Caco-2 (cell line): ENCODE results near the gene BNIP5. TPM values are rescaled to one million over a fixed set of nuclear protein-coding genes. Genes with fewer than 3 reads are reported as not detected.
"Not testable (repeated sequence)": the region's sequence is repeated elsewhere in the genome, so short reads cannot be mapped to it uniquely, and the experiment has no call there.

ENCODE experiments used
- BruUV-seq: library from RNA; stranded (reverse); fragments of 400-500 nt; replicated peaks from 2 replicates; lab custom pipeline; 2021; lab: Mats Ljungman, UMichigan
- CTCF ChIA-PET: fragments of 300-600 bp; sonication (Branson Sonifier 250); formaldehyde crosslinking; loops from one replicate; lab custom pipeline; 2022; ENCODE audit warnings: antibody characterized with exemption; lab: Charles Lee
- POLR2A ChIA-PET: fragments of 300-600 bp; sonication (Branson Sonifier 250); formaldehyde crosslinking; loops from one replicate; lab custom pipeline; 2022; ENCODE audit warnings: antibody characterized with exemption; lab: Charles Lee
- DNase-seq, 2 experiments: peaks; one replicate each; pipeline versions ENCODE4 v3.0.0 to v3.0.0-alpha.2; 2020 to 2022
- H3K27me3 ChIP-seq: replicated peaks from 2 replicates; pipeline ENCODE4 v1.6.0; 2011; ENCODE audit warnings: low read length; ENCODE audit not compliant: control insufficient read depth, insufficient read depth
- H3K36me3 ChIP-seq: 2 replicates; pipeline ENCODE4 v1.5.1; 2011; ENCODE audit warnings: low read length; ENCODE audit not compliant: control insufficient read depth, insufficient read depth
- H3K4me1 ChIP-seq: fragments of 250-450 bp; sonication (Bioruptor Pico); 2 replicates; pipeline ENCODE4 v1.5.1; 2020; ENCODE audit warnings: mild to moderate bottlenecking
- H3K4me3 ChIP-seq: 2 replicates; pipeline ENCODE4 v1.5.1; 2011; ENCODE audit warnings: low read depth, mild to moderate bottlenecking, control low read depth, low read length
- H3K9me3 ChIP-seq: fragments of 250-450 bp; sonication (Bioruptor Pico); 2 replicates; pipeline ENCODE4 v1.5.1; 2020; ENCODE audit warnings: mild to moderate bottlenecking, moderate library complexity
- H3K27ac Mint-ChIP-seq: one replicate; pipeline ENCODE4 v1.8.0; 2022; ENCODE audit warnings: mixed read lengths; ENCODE audit not compliant: unreplicated experiment
- H3K27me3 Mint-ChIP-seq: one replicate; pipeline ENCODE4 v1.8.0; 2022; ENCODE audit warnings: mixed read lengths; ENCODE audit not compliant: insufficient read depth, unreplicated experiment
- H3K36me3 Mint-ChIP-seq: one replicate; pipeline ENCODE4 v1.8.0; 2022; ENCODE audit warnings: mild to moderate bottlenecking, mixed read lengths; ENCODE audit not compliant: insufficient read depth, unreplicated experiment
- H3K4me1 Mint-ChIP-seq: one replicate; pipeline ENCODE4 v1.8.0; 2022; ENCODE audit warnings: low read depth, mixed read lengths; ENCODE audit not compliant: unreplicated experiment
- H3K4me3 Mint-ChIP-seq: one replicate; pipeline ENCODE4 v1.8.0; 2022; ENCODE audit warnings: mild to moderate bottlenecking, moderate library complexity, mixed read lengths; ENCODE audit not compliant: unreplicated experiment
- H3K9me3 Mint-ChIP-seq: one replicate; pipeline ENCODE4 v1.8.0; 2022; ENCODE audit warnings: mixed read lengths; ENCODE audit not compliant: unreplicated experiment
- intact Hi-C: fragments of 100-400 bp; cut with micrococcal nuclease; formaldehyde crosslinking; loops from one replicate; pipeline ENCODE4 v1.10.0; 2022; ENCODE audit not compliant: unreplicated experiment
- total RNA-seq: library from RNA; stranded (reverse); gene quantifications from 2 replicates; pipeline ENCODE4 v1.2.3, GENCODE V29; 2022
- TF ChIP-seq, protein P1 (sequence below), 2 experiments: fragments of 200-600 bp in 1 of 2; IDR thresholded peaks; 1 replicate in 1 of 2; 2 replicates in 1 of 2; pipeline versions ENCODE4 v1.5.1 to v1.8.0; 2011 to 2022; ENCODE audit warnings: antibody characterized with exemption in 1 of 2, control low read depth in 1 of 2, inconsistent platforms in 1 of 2, low read depth in 1 of 2, low read length in 1 of 2, mild to moderate bottlenecking in 1 of 2, moderate library complexity in 1 of 2; ENCODE audit not compliant: insufficient read depth in 1 of 2, severe bottlenecking in 1 of 2, unreplicated experiment in 1 of 2

Gene BNIP5
- total RNA-seq, 1 experiment from 2014 or later = 0.50 TPM

DNA sequence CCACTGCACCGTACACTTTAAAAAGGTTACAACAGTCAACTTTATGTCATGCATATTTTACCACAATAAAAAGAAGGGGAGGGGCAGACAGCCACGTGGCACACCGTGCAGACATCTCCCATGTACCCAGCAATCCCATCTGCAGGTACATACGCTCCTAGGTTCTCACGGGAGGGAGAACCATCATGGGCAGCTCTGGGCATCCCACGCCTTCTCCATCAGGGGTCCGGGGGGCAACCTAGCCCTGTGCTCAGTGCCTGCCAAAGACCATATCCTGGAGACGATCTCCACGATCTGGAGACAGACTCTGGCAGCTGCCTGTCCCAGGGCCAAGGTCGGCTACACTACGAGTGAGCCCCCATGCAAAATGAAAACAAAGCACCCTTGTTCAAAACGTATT is 2.5 kb upstream of the BNIP5 start:
- Histone ChIP-seq H3K4me3 (no peak overlapping the region), H3K9me3 (no peaks in the 10 kb centered on the region), H3K27me3 (no peaks in the 10 kb centered on the region), H3K4me1 (peaks cover 41% of the 10 kb centered on the region), H3K36me3 (no peaks in the 10 kb centered on the region)
- no peaks in the 10 kb centered on the region for H3K27me3 Mint-ChIP-seq
- no peak overlapping the region for H3K27ac Mint-ChIP-seq
- H3K4me3 Mint-ChIP-seq = no peak overlapping the region
- no TSS peak for BruUV-seq
- TF ChIP-seq, protein P1, sequence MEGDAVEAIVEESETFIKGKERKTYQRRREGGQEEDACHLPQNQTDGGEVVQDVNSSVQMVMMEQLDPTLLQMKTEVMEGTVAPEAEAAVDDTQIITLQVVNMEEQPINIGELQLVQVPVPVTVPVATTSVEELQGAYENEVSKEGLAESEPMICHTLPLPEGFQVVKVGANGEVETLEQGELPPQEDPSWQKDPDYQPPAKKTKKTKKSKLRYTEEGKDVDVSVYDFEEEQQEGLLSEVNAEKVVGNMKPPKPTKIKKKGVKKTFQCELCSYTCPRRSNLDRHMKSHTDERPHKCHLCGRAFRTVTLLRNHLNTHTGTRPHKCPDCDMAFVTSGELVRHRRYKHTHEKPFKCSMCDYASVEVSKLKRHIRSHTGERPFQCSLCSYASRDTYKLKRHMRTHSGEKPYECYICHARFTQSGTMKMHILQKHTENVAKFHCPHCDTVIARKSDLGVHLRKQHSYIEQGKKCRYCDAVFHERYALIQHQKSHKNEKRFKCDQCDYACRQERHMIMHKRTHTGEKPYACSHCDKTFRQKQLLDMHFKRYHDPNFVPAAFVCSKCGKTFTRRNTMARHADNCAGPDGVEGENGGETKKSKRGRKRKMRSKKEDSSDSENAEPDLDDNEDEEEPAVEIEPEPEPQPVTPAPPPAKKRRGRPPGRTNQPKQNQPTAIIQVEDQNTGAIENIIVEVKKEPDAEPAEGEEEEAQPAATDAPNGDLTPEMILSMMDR (IDR thresholded peaks at IDR 0.05; ENCODE audit: insufficient read depth in 1 of 2, low read depth in 1 of 2, low read length in 1 of 2, severe bottlenecking in 1 of 2, unreplicated experiment in 1 of 2) = no peak
- ChIA-PET CTCF (interaction anchor here (0.6 to 2.4 kb wide), 2 partner anchors 17 to 37 kb away, joined by 4 to 12 read pairs; no protein-coding TSS in a partner anchor), POLR2A (no interaction called here)
- peaks cover 14% of the 10 kb centered on the region for H3K4me1 Mint-ChIP-seq
- H3K9me3 Mint-ChIP-seq = no peaks in the 10 kb centered on the region
- H3K36me3 Mint-ChIP-seq = no peaks in the 10 kb centered on the region
- intact Hi-C loops = no loop called here
- DNase-seq = no peak

DNA sequence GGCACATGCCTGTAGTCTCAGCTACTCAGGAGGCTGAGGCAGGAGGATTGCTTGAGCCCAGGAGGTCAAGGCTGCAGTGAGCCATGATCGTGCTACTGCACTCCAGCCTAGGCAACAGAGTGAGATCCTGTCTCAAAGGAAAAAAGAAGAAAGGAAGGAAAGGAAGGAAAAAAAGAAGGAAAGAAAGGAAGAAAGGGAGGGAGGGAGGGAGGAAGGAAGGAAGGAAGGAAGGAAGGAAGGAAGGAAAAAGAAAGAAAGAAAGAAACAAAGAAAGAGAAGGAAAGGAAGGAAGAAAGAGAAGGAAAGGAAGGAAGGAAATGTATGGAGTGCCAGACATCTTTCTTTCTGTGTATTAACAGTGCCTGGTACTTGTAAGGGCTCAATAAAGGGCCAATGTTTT is 1.5 kb upstream of the BNIP5 start:
- H3K36me3 ChIP-seq, H3K9me3 Mint-ChIP-seq, intact Hi-C loops, H3K36me3 Mint-ChIP-seq, H3K27ac Mint-ChIP-seq, POLR2A ChIA-PET, H3K9me3 ChIP-seq, H3K27me3 ChIP-seq, H3K4me3 Mint-ChIP-seq, DNase-seq, H3K4me3 ChIP-seq, BruUV-seq, CTCF ChIA-PET, H3K27me3 Mint-ChIP-seq: not testable (repeated sequence)
- peaks cover 45% of the 10 kb centered on the region for H3K4me1 ChIP-seq
- peaks cover 16% of the 10 kb centered on the region for H3K4me1 Mint-ChIP-seq

DNA sequence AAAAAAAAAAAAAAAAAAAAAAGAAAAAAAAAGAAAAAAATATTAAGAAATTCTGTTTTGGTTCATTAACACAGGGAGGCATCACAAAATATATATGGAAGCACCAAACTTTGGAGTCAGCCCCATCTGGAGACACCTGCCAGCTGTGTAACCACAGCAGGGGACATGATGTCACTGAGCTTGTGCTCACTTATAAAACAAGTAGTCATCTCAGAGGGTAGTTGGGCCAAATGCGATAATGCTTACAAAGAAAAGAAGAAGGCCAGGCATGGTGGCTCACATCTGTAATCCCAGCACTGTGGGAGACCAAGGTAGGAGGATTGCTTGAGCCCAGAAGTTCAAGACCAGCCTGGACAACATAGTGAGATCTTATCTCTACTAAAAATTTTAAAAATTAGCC is 1.1 kb upstream of the BNIP5 start:
- CTCF ChIA-PET = no interaction called here

More for the DNA sequence above, 1.1 kb upstream of the BNIP5 start:
- Mint-ChIP-seq H3K36me3 (no peaks in the 10 kb centered on the region), H3K27me3 (no peaks in the 10 kb centered on the region), H3K27ac (no peak overlapping the region), H3K4me1 (peaks cover 19% of the 10 kb centered on the region), H3K9me3 (no peaks in the 10 kb centered on the region), H3K4me3 (no peak overlapping the region)
- peaks cover 45% of the 10 kb centered on the region for H3K4me1 ChIP-seq
- DNase-seq = no peak
- TF ChIP-seq, protein P1 (IDR thresholded peaks at IDR 0.05; ENCODE audit: insufficient read depth in 1 of 2, low read depth in 1 of 2, low read length in 1 of 2, severe bottlenecking in 1 of 2, unreplicated experiment in 1 of 2) = no peak
- POLR2A ChIA-PET = no interaction called here
- no peak overlapping the region for H3K4me3 ChIP-seq
- intact Hi-C loops = no loop called here
- H3K36me3 ChIP-seq = no peaks in the 10 kb centered on the region
- no peaks in the 10 kb centered on the region for H3K27me3 ChIP-seq
- BruUV-seq = no TSS peak
- H3K9me3 ChIP-seq = no peaks in the 10 kb centered on the region
